Bronchial epithelial cell (primary cell): ENCODE measurements around the gene NIN. TPM values are rescaled to one million over a fixed set of nuclear protein-coding genes. Genes with fewer than 3 reads are reported as not detected.
A peak's percentile ranks its signal among the peaks of the same experiment; 100 is the strongest.

Experiments
- DNase-seq: peaks from one replicate; pipeline ENCODE4 v3.0.0-alpha.2; 2010; ENCODE audit warnings: low read depth
- FAIRE-seq: peaks from 2 replicates; lab custom pipeline; 2011; peaks lifted over from hg19 to GRCh38; lab: Jason Lieb, UNC
- H3K27me3 ChIP-seq: 2 replicates; pipeline ENCODE4 v1.5.1; 2011; ENCODE audit warnings: low read length; ENCODE audit not compliant: control insufficient read depth, insufficient read depth
- H3K36me3 ChIP-seq: 2 replicates; pipeline ENCODE4 v1.5.1; 2011; ENCODE audit warnings: low read length; ENCODE audit not compliant: control insufficient read depth, insufficient read depth
- H3K4me3 ChIP-seq: 2 replicates; pipeline ENCODE4 v1.5.1; 2011; ENCODE audit warnings: mild to moderate bottlenecking, low read depth, low read length, control low read depth
- total RNA-seq: library from RNA; depleted of rRNA; stranded (reverse); fragments of >200 nt; gene quantifications from 2 replicates; pipeline ENCODE4 v1.2.1, GENCODE V29; 2014
- TF ChIP-seq, protein P1 (sequence below): IDR thresholded peaks from 2 replicates; pipeline ENCODE4 v1.5.1; 2011; ENCODE audit warnings: mild to moderate bottlenecking, moderate library complexity, low read length, control low read depth, inconsistent platforms; ENCODE audit not compliant: insufficient read depth, severe bottlenecking

NIN gene
- total RNA-seq, 1 donor from 2014 or later, result 16.8 TPM

DNA sequence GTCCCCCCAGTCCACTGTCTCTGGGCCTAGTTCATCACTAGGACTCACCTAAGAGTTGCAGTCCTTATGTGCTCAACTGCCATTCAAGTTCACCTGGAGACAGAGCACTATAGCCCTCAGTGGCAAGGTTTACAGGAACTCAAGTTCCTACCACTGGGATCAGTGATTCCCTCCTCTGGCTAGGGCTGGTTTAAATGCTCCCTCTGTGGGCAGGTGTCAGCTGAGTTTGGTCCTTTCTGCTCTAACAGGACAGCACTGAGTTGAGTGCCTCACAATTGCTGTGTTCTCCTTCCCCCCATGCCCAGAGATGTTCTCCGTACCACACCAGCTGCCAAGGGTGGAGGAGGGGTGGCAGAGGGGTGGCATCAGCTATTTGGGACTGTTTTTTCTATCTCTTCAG is 142.1 kb downstream of the NIN start:
- TF ChIP-seq, protein P1, sequence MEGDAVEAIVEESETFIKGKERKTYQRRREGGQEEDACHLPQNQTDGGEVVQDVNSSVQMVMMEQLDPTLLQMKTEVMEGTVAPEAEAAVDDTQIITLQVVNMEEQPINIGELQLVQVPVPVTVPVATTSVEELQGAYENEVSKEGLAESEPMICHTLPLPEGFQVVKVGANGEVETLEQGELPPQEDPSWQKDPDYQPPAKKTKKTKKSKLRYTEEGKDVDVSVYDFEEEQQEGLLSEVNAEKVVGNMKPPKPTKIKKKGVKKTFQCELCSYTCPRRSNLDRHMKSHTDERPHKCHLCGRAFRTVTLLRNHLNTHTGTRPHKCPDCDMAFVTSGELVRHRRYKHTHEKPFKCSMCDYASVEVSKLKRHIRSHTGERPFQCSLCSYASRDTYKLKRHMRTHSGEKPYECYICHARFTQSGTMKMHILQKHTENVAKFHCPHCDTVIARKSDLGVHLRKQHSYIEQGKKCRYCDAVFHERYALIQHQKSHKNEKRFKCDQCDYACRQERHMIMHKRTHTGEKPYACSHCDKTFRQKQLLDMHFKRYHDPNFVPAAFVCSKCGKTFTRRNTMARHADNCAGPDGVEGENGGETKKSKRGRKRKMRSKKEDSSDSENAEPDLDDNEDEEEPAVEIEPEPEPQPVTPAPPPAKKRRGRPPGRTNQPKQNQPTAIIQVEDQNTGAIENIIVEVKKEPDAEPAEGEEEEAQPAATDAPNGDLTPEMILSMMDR, result no peak
- FAIRE-seq, result peak; percentile 18
- no peaks in the 10 kb centered on the region for H3K36me3 ChIP-seq
- DNase-seq, result no peak
- H3K4me3 ChIP-seq, result no peak overlapping the region
- H3K27me3 ChIP-seq, result no peaks in the 10 kb centered on the region

DNA sequence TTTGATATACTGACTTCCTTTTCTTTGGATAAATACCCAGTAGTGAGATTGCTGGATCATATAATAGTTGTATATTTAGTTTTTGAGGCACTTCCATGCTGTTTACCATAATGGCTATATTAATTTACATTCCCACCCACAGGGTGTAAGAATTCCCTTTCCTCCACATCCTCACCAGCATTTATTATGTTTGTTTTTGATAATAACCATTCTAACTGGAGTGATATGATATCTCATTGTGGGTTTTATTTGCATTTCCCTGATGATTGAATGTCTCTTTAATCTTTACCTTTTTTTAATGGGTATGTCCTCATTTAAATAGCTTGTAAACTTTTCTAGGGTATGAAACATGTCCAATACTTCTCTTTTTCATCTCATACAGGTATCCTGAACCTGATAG is 151.3 kb downstream of the NIN start:
- no peak overlapping the region for H3K4me3 ChIP-seq
- DNase-seq (no peak), FAIRE-seq (no peak)
- TF ChIP-seq, protein P1, result no peak
- no peaks in the 10 kb centered on the region for H3K36me3 ChIP-seq
- H3K27me3 ChIP-seq, result no peaks in the 10 kb centered on the region

DNA sequence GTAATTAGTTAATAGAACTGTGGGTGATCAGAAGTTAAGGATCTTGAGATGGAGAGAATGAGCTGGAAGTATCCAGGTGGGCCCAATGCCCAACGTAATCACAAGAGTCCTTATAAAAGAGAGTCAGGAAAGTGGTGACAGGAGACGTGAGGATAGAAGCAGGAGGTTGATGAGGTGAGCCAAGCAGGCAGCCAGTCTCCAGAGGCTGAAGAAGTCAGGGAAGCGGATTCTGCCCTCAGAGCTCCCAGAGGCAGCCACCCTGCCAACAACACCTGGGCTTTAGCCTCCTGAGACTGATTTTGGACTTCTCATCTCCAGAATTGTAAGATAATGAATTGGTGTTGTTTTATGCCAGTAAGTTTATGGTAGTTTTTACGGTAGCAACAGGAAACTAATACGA is 152.8 kb downstream of the NIN start:
- no peak for FAIRE-seq

DNA sequence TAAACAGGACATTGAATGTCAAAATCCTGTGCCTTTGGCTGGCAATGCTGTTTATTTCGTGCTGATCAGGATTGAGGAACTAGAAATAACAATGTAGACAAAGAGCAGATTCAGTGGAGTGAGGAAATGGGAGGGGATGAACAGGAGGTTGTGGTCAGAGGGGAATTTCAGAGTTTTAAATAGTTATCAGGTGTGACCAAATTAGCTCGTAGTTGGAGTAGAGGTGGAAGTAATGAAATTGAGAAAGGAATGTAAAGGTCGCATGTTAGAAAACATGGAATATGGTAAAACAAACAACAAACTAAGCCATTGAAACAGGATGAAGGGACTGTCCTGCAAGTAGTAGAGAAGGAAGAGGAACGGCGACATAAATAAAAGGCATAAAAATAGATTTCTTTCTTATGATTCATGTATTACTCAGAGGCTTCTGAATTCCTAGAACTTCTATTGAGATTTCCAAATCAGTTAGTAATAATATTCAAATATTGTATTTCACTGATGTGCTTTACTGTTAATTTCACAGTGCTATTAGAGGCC is 153.4 kb downstream of the NIN start:
- TF ChIP-seq, protein P1, result no peak
- no peak for FAIRE-seq
- Histone ChIP-seq H3K36me3 (no peaks in the 10 kb centered on the region), H3K4me3 (no peak overlapping the region), H3K27me3 (no peaks in the 10 kb centered on the region)
- DNase-seq, result peak; percentile 90

More for the DNA sequence above, 152.8 kb downstream of the NIN start:
- Histone ChIP-seq H3K36me3 (no peaks in the 10 kb centered on the region), H3K27me3 (no peaks in the 10 kb centered on the region), H3K4me3 (no peak overlapping the region)
- no peak for DNase-seq
- TF ChIP-seq, protein P1, result no peak

DNA sequence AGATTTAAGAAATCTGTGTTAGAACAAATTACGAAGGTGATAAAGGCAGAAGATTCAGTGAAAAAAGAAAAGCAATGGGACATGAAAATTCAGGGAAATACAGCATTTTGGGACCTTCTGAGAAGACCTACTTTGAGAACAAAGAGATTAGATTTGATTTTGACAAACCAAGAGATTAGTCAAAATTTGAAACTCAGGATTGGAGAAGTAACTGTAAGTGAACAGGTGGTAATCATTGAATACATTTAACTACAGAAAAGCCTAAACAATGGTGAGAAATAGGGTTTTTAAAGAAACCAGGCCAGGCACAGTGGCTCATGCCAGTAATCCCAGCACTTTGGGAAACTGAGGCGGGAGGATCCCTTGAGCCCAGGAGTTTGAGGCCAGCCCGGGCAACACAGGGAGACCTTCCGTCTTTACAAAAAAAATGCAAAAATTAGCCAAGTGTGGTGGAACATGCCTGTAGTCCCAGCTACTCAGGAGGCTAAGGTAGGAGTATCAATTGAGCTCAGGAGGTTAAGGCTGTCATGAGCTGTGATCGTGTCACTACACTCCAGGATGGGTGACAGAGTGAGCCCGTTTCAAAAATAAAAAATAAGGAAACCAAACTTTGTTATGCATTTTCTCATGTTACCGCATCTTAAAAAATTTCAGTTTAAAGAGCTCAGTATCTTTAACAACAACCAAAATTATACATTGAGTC is 154.0 kb downstream of the NIN start:
- DNase-seq (no peak), FAIRE-seq (no peak)
- Histone ChIP-seq H3K36me3 (no peaks in the 10 kb centered on the region), H3K4me3 (no peak overlapping the region), H3K27me3 (no peaks in the 10 kb centered on the region)
- TF ChIP-seq, protein P1, result no peak
